ENCODE data around the gene MARCKS.

DNA sequence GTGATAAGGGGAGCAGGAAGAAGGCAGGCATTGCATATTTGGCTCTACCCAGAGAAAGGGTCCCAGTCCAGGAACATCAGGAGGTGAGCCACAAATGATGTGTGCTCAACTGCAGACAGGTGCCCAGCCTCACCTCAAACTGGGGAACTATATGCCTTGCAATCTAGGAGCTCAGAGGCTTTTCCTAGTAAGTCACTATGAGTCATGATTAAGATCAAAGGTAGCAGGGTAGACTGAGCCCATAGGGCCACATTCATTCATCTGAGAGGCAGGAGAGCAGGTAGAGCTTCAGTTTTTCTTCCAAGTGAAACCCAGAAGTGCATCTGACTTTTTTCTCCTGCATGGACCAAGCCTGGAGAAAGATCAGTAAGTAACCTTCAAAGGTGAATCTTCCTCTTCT lies 31.3 kb downstream of the MARCKS start:
- TF ChIP-seq, protein P1, sequence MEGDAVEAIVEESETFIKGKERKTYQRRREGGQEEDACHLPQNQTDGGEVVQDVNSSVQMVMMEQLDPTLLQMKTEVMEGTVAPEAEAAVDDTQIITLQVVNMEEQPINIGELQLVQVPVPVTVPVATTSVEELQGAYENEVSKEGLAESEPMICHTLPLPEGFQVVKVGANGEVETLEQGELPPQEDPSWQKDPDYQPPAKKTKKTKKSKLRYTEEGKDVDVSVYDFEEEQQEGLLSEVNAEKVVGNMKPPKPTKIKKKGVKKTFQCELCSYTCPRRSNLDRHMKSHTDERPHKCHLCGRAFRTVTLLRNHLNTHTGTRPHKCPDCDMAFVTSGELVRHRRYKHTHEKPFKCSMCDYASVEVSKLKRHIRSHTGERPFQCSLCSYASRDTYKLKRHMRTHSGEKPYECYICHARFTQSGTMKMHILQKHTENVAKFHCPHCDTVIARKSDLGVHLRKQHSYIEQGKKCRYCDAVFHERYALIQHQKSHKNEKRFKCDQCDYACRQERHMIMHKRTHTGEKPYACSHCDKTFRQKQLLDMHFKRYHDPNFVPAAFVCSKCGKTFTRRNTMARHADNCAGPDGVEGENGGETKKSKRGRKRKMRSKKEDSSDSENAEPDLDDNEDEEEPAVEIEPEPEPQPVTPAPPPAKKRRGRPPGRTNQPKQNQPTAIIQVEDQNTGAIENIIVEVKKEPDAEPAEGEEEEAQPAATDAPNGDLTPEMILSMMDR (tag by site-specific recombination; IDR thresholded peaks at IDR 0.05), result no peak
- no peak for TF ChIP-seq ZNF658 (tag by site-specific recombination; IDR thresholded peaks at IDR 0.05)
- no peak for TF ChIP-seq TCF7L2 (IDR thresholded peaks at IDR 0.05; ENCODE audit: borderline replicate concordance, low read depth, low read length)
